Smooth muscle cell (in vitro differentiated cells): ENCODE data around the gene FAM78A. TPM values are rescaled to one million over a fixed set of nuclear protein-coding genes. Genes with fewer than 3 reads are reported as not detected.
A peak's percentile ranks its signal among the peaks of the same experiment; 100 is the strongest.

Source experiments
- DNase-seq: peaks from one replicate; lab custom pipeline; 2025; ENCODE audit not compliant: unreplicated experiment; lab: John Stamatoyannopoulos, UW
- H2AFZ ChIP-seq: fragments of 200-600 bp; sonication (generic); 2 replicates; pipeline ENCODE4 v1.6.0; 2016; ENCODE audit warnings: antibody characterized with exemption, low read depth, mild to moderate bottlenecking
- H3F3A ChIP-seq: fragments of 200-600 bp; sonication (generic); 2 replicates; pipeline ENCODE4 v1.6.0; 2017; ENCODE audit warnings: antibody characterized with exemption, low read depth
- H3K27ac ChIP-seq: fragments of 200-600 bp; sonication (generic); 2 replicates; pipeline ENCODE4 v1.5.1; 2016; ENCODE audit warnings: low read depth, mild to moderate bottlenecking
- H3K27me3 ChIP-seq: fragments of 200-600 bp; sonication (generic); 2 replicates; pipeline ENCODE4 v1.6.1; 2016; ENCODE audit warnings: low read depth, mild to moderate bottlenecking
- H3K36me3 ChIP-seq: fragments of 200-600 bp; sonication (generic); 2 replicates; pipeline ENCODE4 v1.5.1; 2016; ENCODE audit warnings: low read depth
- H3K4me1 ChIP-seq: fragments of 200-600 bp; sonication (generic); 2 replicates; pipeline ENCODE4 v1.5.1; 2016; ENCODE audit warnings: low read depth
- H3K4me2 ChIP-seq: fragments of 200-600 bp; sonication (generic); 2 replicates; pipeline ENCODE4 v1.6.0; 2016; ENCODE audit warnings: mild to moderate bottlenecking
- H3K4me3 ChIP-seq: fragments of 200-600 bp; sonication (generic); 2 replicates; pipeline ENCODE4 v1.5.1; 2016; ENCODE audit warnings: mild to moderate bottlenecking
- H3K79me2 ChIP-seq: fragments of 200-600 bp; sonication (generic); 2 replicates; pipeline ENCODE4 v1.6.0; 2016; ENCODE audit warnings: low read depth, mild to moderate bottlenecking
- H3K9ac ChIP-seq: fragments of 200-600 bp; sonication (generic); 2 replicates; pipeline ENCODE4 v1.6.0; 2016; ENCODE audit warnings: low read depth
- H3K9me3 ChIP-seq: fragments of 200-600 bp; sonication (generic); replicated peaks from 2 replicates; pipeline ENCODE4 v1.5.1; 2016; ENCODE audit warnings: low read depth
- H4K20me1 ChIP-seq: fragments of 200-600 bp; sonication (generic); 2 replicates; pipeline ENCODE4 v1.6.0; 2016; ENCODE audit warnings: low read depth
- CTCF ChIP-seq: fragments of 200-600 bp; sonication (generic); IDR thresholded peaks from 2 replicates; pipeline ENCODE4 v1.5.1; 2017; ENCODE audit warnings: borderline replicate concordance, mild to moderate bottlenecking, antibody characterized with exemption; ENCODE audit not compliant: insufficient read depth, poor library complexity, severe bottlenecking
- WGBS: methylation state at CpG from one replicate; pipeline ENCODE4 v1.1.7; 2016; ENCODE audit warnings: low lambda C conversion rate; 5-methylcytosine and 5-hydroxymethylcytosine counted together
- polyA plus RNA-seq: library from polyadenylated mRNA; unstranded; fragments of >200 nt; fragmentation: Nextera tagmentation; extraction: Ambion mirVana; gene quantifications from 2 replicates; pipeline ENCODE4 v1.2.1, GENCODE V29; 2016
- total RNA-seq: library from RNA; depleted of rRNA; stranded (reverse); fragments of >200 nt; gene quantifications from 2 replicates; pipeline ENCODE4 v1.2.3, GENCODE V29; 2014

The FAM78A gene
- total RNA-seq (3.6 and 5.5 TPM in 2 replicates), polyA plus RNA-seq (3.3 and 4.2 TPM in 2 replicates)

GRCh38 chr9:131276094-131276888 lies at the start of gene FAM78A:
TSS of gene FAM78A (minus strand) at chr9:131276510. CDS start at chr9:131276179, 331 bp downstream.
- DNase-seq: no peak
- Histone ChIP-seq H3F3A (no peaks in the 10 kb centered on the region), H3K9ac (no peak within 1 kb of the TSS), H3K27ac (no peak within 1 kb of the TSS), H3K27me3 (peaks cover 5% of the 10 kb centered on the region), H3K9me3 (no peaks in the 10 kb centered on the region), H3K36me3 (no peaks in the 10 kb centered on the region), H3K79me2 (peaks cover 13% of the 10 kb centered on the region), H3K4me3 (peak within 1 kb of the TSS; percentile 75), H3K4me2 (peak within 1 kb of the TSS; percentile 96), H2AFZ (peak within 1 kb of the TSS; percentile 37), H3K4me1 (peaks cover 17% of the 10 kb centered on the region), H4K20me1 (peaks cover 3% of the 10 kb centered on the region)
- TF ChIP-seq CTCF: no peak
- 17% methylated on average over 47 of the region's 76 CpGs for WGBS

GRCh38 chr9:131324736-131325679 lies 48.7 kb upstream of the FAM78A start:
- Histone ChIP-seq H3K4me1 (no peaks in the 10 kb centered on the region), H3F3A (peaks cover 4% of the 10 kb centered on the region), H3K9ac (no peak overlapping the region), H4K20me1 (no peaks in the 10 kb centered on the region), H3K27me3 (no peaks in the 10 kb centered on the region), H3K4me2 (no peak overlapping the region), H3K79me2 (no peaks in the 10 kb centered on the region), H2AFZ (no peak overlapping the region), H3K36me3 (no peaks in the 10 kb centered on the region), H3K4me3 (no peak overlapping the region), H3K27ac (no peak overlapping the region), H3K9me3 (no peaks in the 10 kb centered on the region)
- DNase-seq: no peak
- TF ChIP-seq CTCF: no peak
- 94% methylated on average over 21 of the region's 21 CpGs for WGBS

- H3K4me2 ChIP-seq: no peak overlapping the region
- H4K20me1 ChIP-seq: no peaks in the 10 kb centered on the region
- DNase-seq: no peak
- H3K4me1 ChIP-seq: no peaks in the 10 kb centered on the region
- peaks cover 4% of the 10 kb centered on the region for H3F3A ChIP-seq
- no peaks in the 10 kb centered on the region for H3K36me3 ChIP-seq
- no peak overlapping the region for H3K4me3 ChIP-seq
- no peak overlapping the region for H3K27ac ChIP-seq
- H3K9ac ChIP-seq: no peak overlapping the region
- no peaks in the 10 kb centered on the region for H3K79me2 ChIP-seq
- no peak overlapping the region for H2AFZ ChIP-seq
- H3K27me3 ChIP-seq: no peaks in the 10 kb centered on the region
- 87% methylated on average over 8 of the region's 8 CpGs for WGBS
- no peak for TF ChIP-seq CTCF
- no peaks in the 10 kb centered on the region for H3K9me3 ChIP-seq
Observed at GRCh38 chr9:131323629-131324028, 47.3 kb upstream of the FAM78A start.
